ENCODE data around the gene ITPRIP. TPM values are rescaled to one million over a fixed set of nuclear protein-coding genes. Genes with fewer than 3 reads are reported as not detected.
A peak's percentile ranks its signal among the peaks of the same experiment; 100 is the strongest.

The ITPRIP gene
- polyA plus RNA-seq, 1 of the 3 experiments (the other 2 are of a cell fraction): 22.1 TPM

DNA sequence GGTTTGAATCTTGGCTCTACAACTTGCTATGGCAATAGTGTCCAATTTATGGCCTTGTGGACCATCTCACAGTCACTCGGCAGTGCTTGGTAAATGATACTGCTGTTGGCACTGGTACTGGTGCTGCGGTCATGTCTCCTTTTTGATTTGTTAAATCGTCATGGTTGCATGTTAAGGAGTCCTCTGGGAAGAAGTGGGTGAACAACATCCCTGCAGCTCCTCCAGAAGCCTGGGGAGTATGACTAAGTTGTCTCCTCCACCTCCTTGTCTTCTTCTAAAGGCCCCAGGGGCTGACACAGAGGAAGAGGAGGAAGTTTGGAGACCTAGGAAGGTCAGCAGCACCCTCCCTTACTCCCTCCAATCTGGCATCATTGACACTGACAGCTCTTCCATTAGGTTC, 8.5 kb downstream of the ITPRIP start:
- Histone ChIP-seq H4K20me1 (ENCODE audit: insufficient read depth) (peaks cover 17% of the 10 kb centered on the region), H2AFZ (ENCODE audit: low read depth) (no peak overlapping the region), H3K27me3 (ENCODE audit: insufficient read depth) (no peaks in the 10 kb centered on the region), H3K9me3 (no peaks in the 10 kb centered on the region), H3K4me3 (ENCODE audit: low read depth in 2 of 2, low read length in 1 of 2) (no peak overlapping the region; a peak in 1 of 4 replicates), H3F3A (replicated peaks; ENCODE audit: insufficient read depth) (peaks cover 55% of the 10 kb centered on the region), H3K27ac (ENCODE audit: low read depth in 2 of 2, low read length in 1 of 2) (peak overlapping the region; percentile 80 to 96), H3K36me3 (replicated peaks in 1 of 2; ENCODE audit: control insufficient read depth in 1 of 2, insufficient read depth in 2 of 2, low read length in 1 of 2) (peaks cover 0 to 3% of the 10 kb centered on the region in 2 experiments), H3K9ac (peak overlapping the region; percentile 83), H3K79me2 (ENCODE audit: insufficient read depth) (peaks cover 87% of the 10 kb centered on the region), H3K4me1 (ENCODE audit: control insufficient read depth in 1 of 2, insufficient read depth in 2 of 2, low read depth in 1 of 2, low read length in 1 of 2) (peaks cover 48 to 63% of the 10 kb centered on the region in 2 experiments), H3K4me2 (peak overlapping the region; percentile 69), H3K9me2 (no peaks in the 10 kb centered on the region)
- POLR2A ChIA-PET: no interaction called here
- 31% methylated on average over 3 of the region's 3 CpGs for WGBS (ENCODE audit: low lambda C conversion rate)
- CTCF ChIA-PET: interaction anchor here (0.7 to 4.3 kb wide), 3 partner anchors 24 to 429 kb away, joined by 3 to 21 read pairs (median 8); no protein-coding TSS in a partner anchor
- no peak for DNase-seq
- TF ChIP-seq NFIC (IDR thresholded peaks at IDR 0.05; ENCODE audit: borderline replicate concordance): no peak
- TF ChIP-seq, protein P1, sequence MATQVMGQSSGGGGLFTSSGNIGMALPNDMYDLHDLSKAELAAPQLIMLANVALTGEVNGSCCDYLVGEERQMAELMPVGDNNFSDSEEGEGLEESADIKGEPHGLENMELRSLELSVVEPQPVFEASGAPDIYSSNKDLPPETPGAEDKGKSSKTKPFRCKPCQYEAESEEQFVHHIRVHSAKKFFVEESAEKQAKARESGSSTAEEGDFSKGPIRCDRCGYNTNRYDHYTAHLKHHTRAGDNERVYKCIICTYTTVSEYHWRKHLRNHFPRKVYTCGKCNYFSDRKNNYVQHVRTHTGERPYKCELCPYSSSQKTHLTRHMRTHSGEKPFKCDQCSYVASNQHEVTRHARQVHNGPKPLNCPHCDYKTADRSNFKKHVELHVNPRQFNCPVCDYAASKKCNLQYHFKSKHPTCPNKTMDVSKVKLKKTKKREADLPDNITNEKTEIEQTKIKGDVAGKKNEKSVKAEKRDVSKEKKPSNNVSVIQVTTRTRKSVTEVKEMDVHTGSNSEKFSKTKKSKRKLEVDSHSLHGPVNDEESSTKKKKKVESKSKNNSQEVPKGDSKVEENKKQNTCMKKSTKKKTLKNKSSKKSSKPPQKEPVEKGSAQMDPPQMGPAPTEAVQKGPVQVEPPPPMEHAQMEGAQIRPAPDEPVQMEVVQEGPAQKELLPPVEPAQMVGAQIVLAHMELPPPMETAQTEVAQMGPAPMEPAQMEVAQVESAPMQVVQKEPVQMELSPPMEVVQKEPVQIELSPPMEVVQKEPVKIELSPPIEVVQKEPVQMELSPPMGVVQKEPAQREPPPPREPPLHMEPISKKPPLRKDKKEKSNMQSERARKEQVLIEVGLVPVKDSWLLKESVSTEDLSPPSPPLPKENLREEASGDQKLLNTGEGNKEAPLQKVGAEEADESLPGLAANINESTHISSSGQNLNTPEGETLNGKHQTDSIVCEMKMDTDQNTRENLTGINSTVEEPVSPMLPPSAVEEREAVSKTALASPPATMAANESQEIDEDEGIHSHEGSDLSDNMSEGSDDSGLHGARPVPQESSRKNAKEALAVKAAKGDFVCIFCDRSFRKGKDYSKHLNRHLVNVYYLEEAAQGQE (IDR thresholded peaks at IDR 0.05; ENCODE audit: low read depth, low read length): no peak
- TF ChIP-seq FOXJ3 (CRISPR knock-in tag; IDR thresholded peaks at IDR 0.05): no peak
- TF ChIP-seq CHD2 (IDR thresholded peaks at IDR 0.05; ENCODE audit: low read length, partially characterized antibody): no peak
- TF ChIP-seq FOXM1 (IDR thresholded peaks at IDR 0.05; ENCODE audit: low read depth): no peak
- TF ChIP-seq, protein P2, sequence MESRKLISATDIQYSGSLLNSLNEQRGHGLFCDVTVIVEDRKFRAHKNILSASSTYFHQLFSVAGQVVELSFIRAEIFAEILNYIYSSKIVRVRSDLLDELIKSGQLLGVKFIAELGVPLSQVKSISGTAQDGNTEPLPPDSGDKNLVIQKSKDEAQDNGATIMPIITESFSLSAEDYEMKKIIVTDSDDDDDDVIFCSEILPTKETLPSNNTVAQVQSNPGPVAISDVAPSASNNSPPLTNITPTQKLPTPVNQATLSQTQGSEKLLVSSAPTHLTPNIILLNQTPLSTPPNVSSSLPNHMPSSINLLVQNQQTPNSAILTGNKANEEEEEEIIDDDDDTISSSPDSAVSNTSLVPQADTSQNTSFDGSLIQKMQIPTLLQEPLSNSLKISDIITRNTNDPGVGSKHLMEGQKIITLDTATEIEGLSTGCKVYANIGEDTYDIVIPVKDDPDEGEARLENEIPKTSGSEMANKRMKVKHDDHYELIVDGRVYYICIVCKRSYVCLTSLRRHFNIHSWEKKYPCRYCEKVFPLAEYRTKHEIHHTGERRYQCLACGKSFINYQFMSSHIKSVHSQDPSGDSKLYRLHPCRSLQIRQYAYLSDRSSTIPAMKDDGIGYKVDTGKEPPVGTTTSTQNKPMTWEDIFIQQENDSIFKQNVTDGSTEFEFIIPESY (IDR thresholded peaks at IDR 0.05; ENCODE audit: borderline replicate concordance, low read depth): no peak
- TF ChIP-seq YY1 (IDR thresholded peaks at IDR 0.05; ENCODE audit: low read depth): no peak
- TF ChIP-seq, protein P3, sequence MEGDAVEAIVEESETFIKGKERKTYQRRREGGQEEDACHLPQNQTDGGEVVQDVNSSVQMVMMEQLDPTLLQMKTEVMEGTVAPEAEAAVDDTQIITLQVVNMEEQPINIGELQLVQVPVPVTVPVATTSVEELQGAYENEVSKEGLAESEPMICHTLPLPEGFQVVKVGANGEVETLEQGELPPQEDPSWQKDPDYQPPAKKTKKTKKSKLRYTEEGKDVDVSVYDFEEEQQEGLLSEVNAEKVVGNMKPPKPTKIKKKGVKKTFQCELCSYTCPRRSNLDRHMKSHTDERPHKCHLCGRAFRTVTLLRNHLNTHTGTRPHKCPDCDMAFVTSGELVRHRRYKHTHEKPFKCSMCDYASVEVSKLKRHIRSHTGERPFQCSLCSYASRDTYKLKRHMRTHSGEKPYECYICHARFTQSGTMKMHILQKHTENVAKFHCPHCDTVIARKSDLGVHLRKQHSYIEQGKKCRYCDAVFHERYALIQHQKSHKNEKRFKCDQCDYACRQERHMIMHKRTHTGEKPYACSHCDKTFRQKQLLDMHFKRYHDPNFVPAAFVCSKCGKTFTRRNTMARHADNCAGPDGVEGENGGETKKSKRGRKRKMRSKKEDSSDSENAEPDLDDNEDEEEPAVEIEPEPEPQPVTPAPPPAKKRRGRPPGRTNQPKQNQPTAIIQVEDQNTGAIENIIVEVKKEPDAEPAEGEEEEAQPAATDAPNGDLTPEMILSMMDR (IDR thresholded peaks at IDR 0.05): no peak
- TF ChIP-seq MEF2A (IDR thresholded peaks at IDR 0.05; ENCODE audit: borderline replicate concordance, low read depth): no peak
- TF ChIP-seq MXI1 (IDR thresholded peaks at IDR 0.05; ENCODE audit: low read depth, low read length): no peak
- TF ChIP-seq FOSL2 (IDR thresholded peaks at IDR 0.05; ENCODE audit: borderline replicate concordance, low read depth): no peak
- TF ChIP-seq RCOR1 (IDR thresholded peaks at IDR 0.05; ENCODE audit: low read length): no peak
- TF ChIP-seq TAF1 (IDR thresholded peaks at IDR 0.05; ENCODE audit: borderline replicate concordance, low read depth, low read length): no peak
- no peak for TF ChIP-seq SMC3 (IDR thresholded peaks at IDR 0.05; ENCODE audit: low read depth, low read length)
- TF ChIP-seq NRF1 (IDR thresholded peaks at IDR 0.05; ENCODE audit: low read depth, low read length): no peak
- TF ChIP-seq POLR2AphosphoS5 (IDR thresholded peaks at IDR 0.05; ENCODE audit: low read depth, low read length): no peak
- no peak for TF ChIP-seq SIN3A (IDR thresholded peaks at IDR 0.05; ENCODE audit: borderline replicate concordance, low read depth, low read length)
- no peak for TF ChIP-seq TCF12 (IDR thresholded peaks at IDR 0.05)
- TF ChIP-seq ELF1 (IDR thresholded peaks at IDR 0.05): no peak

Measured in SK-N-SH (cell line).